Retina (tissue), 1 donor: Measurements from ENCODE around the gene TGIF2LX.
"Not testable (repeated sequence)": the region's sequence is repeated elsewhere in the genome, so short reads cannot be mapped to it uniquely, and the experiment has no call there.

Experiments
- DNase-seq: peaks from one replicate; pipeline ENCODE4 v3.0.0-alpha.2; 2016

The TGIF2LX gene

DNA sequence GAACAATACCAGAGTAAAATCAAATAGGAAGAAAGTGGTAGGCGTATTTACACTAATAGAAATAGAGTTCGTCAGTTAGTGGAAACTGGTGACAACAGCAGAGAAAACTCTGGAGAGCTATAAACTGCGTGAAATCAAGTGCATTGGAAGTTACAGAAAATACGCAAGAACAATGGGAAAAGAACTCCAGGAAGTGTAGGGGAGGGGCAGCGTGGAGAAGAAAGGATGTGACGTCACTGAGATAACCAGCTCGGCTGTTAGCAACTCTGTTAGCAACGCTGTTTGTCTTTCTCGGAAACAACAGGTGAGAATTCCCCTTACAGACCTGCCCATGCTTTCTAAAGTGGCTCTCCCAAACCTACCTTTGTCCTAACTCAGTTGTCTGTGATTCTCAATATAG lies at the start of gene TGIF2LX:
Gene TGIF2LX, plus strand, starts transcription at position 244 of the 400 bp plus-strand sequence. CDS start 178 bp downstream, outside the sequence.
- DNase-seq = not testable (repeated sequence)

- not testable (repeated sequence) for DNase-seq
Measured at GRCh38 chrX:89922338-89922934, 728 bp downstream of the TGIF2LX start.

DNA sequence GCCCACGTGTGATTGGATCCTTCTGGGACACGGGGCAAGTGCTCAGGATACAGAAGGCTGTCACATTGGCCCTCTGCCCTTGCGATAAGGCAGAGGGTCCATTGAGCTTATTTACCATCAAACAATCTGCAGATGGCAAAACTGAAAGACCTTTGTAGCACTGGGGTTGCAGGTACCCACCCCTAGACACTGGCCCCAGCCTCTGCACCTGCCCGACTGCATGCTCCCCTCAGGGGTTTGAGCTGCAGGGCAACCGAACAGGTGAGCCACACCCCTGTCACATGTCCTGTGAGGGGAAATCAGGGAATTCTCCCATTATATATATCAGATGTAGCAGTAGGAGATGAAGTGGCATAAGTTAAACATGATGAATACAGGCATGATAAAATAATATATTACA lies 21.4 kb downstream of the TGIF2LX start:
- DNase-seq = not testable (repeated sequence)

- DNase-seq = not testable (repeated sequence)
Measured at GRCh38 chrX:89965588-89965987, 43.9 kb downstream of the TGIF2LX start.
